ENCODE data around the gene ITGAD. TPM values are rescaled to one million over a fixed set of nuclear protein-coding genes. Genes with fewer than 3 reads are reported as not detected.
"Not testable (repeated sequence)": the region's sequence is repeated elsewhere in the genome, so short reads cannot be mapped to it uniquely, and the experiment has no call there.

Gene ITGAD
- total RNA-seq, 1 experiment from 2014 or later = not detected

- Histone ChIP-seq H3K9me2 (replicated peaks; ENCODE audit: low read length) (no peaks in the 10 kb centered on the region), H4K20me1 (ENCODE audit: low read length) (no peaks in the 10 kb centered on the region), H3K27me3 (ENCODE audit: low read length) (no peaks in the 10 kb centered on the region), H3K4me2 (ENCODE audit: low read length) (no peak overlapping the region), H2AFZ (ENCODE audit: low read length) (no peak overlapping the region), H3K9me3 (ENCODE audit: low read length) (no peaks in the 10 kb centered on the region), H3K4me3 (ENCODE audit: low read length) (no peak overlapping the region), H3K79me2 (ENCODE audit: low read length) (no peaks in the 10 kb centered on the region), H3K27ac (ENCODE audit: low read length) (no peak overlapping the region), H3K4me1 (ENCODE audit: insufficient read depth, low read length) (no peaks in the 10 kb centered on the region), H3F3A (ENCODE audit: low read length, unreplicated experiment) (no peaks in the 10 kb centered on the region), H3K9ac (ENCODE audit: low read length) (no peak overlapping the region), H3K36me3 (ENCODE audit: low read depth, low read length) (no peaks in the 10 kb centered on the region)
- POLR2A ChIA-PET (ENCODE audit: unreplicated experiment) = no interaction called here
- intact Hi-C loops (cut with micrococcal nuclease) = no loop called here
- no peak for DNase-seq
- CTCF ChIA-PET = no interaction called here
- no TSS peak for BruUV-seq (replicated peaks)
- TF ChIP-seq EZH2 (IDR thresholded peaks at IDR 0.05; ENCODE audit: low read length, unreplicated experiment) = no peak
- TF ChIP-seq, protein P1, sequence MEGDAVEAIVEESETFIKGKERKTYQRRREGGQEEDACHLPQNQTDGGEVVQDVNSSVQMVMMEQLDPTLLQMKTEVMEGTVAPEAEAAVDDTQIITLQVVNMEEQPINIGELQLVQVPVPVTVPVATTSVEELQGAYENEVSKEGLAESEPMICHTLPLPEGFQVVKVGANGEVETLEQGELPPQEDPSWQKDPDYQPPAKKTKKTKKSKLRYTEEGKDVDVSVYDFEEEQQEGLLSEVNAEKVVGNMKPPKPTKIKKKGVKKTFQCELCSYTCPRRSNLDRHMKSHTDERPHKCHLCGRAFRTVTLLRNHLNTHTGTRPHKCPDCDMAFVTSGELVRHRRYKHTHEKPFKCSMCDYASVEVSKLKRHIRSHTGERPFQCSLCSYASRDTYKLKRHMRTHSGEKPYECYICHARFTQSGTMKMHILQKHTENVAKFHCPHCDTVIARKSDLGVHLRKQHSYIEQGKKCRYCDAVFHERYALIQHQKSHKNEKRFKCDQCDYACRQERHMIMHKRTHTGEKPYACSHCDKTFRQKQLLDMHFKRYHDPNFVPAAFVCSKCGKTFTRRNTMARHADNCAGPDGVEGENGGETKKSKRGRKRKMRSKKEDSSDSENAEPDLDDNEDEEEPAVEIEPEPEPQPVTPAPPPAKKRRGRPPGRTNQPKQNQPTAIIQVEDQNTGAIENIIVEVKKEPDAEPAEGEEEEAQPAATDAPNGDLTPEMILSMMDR (conservative IDR thresholded peaks at IDR 0.05; ENCODE audit: low read depth, low read length) = no peak
- TF ChIP-seq EZH2phosphoT487 (IDR thresholded peaks at IDR 0.05; ENCODE audit: borderline replicate concordance, low read length) = no peak
- ATAC-seq = no peak
Measured at GRCh38 chr16:31436221-31437045, 43.3 kb downstream of the ITGAD start.

DNA sequence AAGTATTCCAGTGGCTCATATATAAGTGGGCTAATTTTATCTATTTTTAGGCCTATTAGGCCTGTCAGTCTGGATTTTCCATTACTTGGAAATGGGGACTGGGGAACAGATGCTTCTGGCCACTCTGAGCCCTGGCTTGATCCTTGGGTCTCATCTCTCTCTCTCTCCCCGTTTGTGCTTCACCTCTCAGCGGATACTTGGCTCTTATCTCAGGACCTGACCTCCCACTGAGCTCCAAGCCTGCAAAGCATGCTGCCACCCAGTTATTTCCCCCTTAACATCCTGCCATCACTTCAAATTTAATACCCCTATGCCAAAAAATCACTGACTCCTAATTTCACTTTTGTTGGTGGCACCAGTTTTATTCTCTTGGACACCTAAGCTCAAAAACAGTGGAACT is 45.3 kb downstream of the ITGAD start:
- Histone ChIP-seq H3K4me3 (ENCODE audit: low read length) (no peak overlapping the region), H3K9me3 (ENCODE audit: low read length) (no peaks in the 10 kb centered on the region), H3K4me1 (ENCODE audit: insufficient read depth, low read length) (no peaks in the 10 kb centered on the region), H4K20me1 (ENCODE audit: low read length) (no peaks in the 10 kb centered on the region), H3K36me3 (ENCODE audit: low read depth, low read length) (no peaks in the 10 kb centered on the region), H3K79me2 (ENCODE audit: low read length) (no peaks in the 10 kb centered on the region), H2AFZ (ENCODE audit: low read length) (no peak overlapping the region), H3K9ac (ENCODE audit: low read length) (no peak overlapping the region), H3K27me3 (ENCODE audit: low read length) (no peaks in the 10 kb centered on the region), H3K9me2 (replicated peaks; ENCODE audit: low read length) (no peaks in the 10 kb centered on the region), H3K27ac (ENCODE audit: low read length) (no peak overlapping the region), H3K4me2 (ENCODE audit: low read length) (no peak overlapping the region), H3F3A (ENCODE audit: low read length, unreplicated experiment) (no peaks in the 10 kb centered on the region)
- ChIA-PET CTCF (no interaction called here), POLR2A (ENCODE audit: unreplicated experiment) (no interaction called here)
- TF ChIP-seq EZH2phosphoT487 (IDR thresholded peaks at IDR 0.05; ENCODE audit: borderline replicate concordance, low read length) (no peak), EZH2 (IDR thresholded peaks at IDR 0.05; ENCODE audit: low read length, unreplicated experiment) (no peak)
- TF ChIP-seq, protein P1 (conservative IDR thresholded peaks at IDR 0.05; ENCODE audit: low read depth, low read length) = no peak
- ATAC-seq = no peak
- BruUV-seq (replicated peaks) = no TSS peak
- intact Hi-C loops (cut with micrococcal nuclease) = no loop called here
- no peak for DNase-seq

- H3K27me3 ChIP-seq (ENCODE audit: low read length); ATAC-seq; POLR2A ChIA-PET (ENCODE audit: unreplicated experiment); H3K4me3 ChIP-seq (ENCODE audit: low read length); H3K4me1 ChIP-seq (ENCODE audit: insufficient read depth, low read length); H4K20me1 ChIP-seq (ENCODE audit: low read length); H3K79me2 ChIP-seq (ENCODE audit: low read length); BruUV-seq (replicated peaks); H3K27ac ChIP-seq (ENCODE audit: low read length); DNase-seq; H3F3A ChIP-seq (ENCODE audit: low read length, unreplicated experiment); H2AFZ ChIP-seq (ENCODE audit: low read length); H3K4me2 ChIP-seq (ENCODE audit: low read length); CTCF ChIA-PET; H3K9ac ChIP-seq (ENCODE audit: low read length); H3K9me3 ChIP-seq (ENCODE audit: low read length); H3K9me2 ChIP-seq (replicated peaks; ENCODE audit: low read length); intact Hi-C loops (cut with micrococcal nuclease); H3K36me3 ChIP-seq (ENCODE audit: low read depth, low read length): not testable (repeated sequence)
Measured at GRCh38 chr16:31439023-31439422, 45.9 kb downstream of the ITGAD start.

Data from PC-3 (cell line).